Lower leg skin (tissue), 3 donors: ENCODE measurements around the gene TFEB.

Source experiments
- POLR2A ChIP-seq, 2 donors: fragments of 450-650 bp; IDR thresholded peaks; one replicate each; pipeline ENCODE4 v1.6.1; 2016 to 2017; ENCODE audit warnings: antibody characterized with exemption in 2 of 2, mild to moderate bottlenecking in 1 of 2, moderate library complexity in 1 of 2
- TF ChIP-seq, protein P1 (sequence below), 3 donors: fragments of 450-650 bp; IDR thresholded peaks; one replicate each; pipeline ENCODE4 v1.5.1; 2016; ENCODE audit warnings: antibody characterized with exemption in 3 of 3, mild to moderate bottlenecking in 3 of 3, moderate library complexity in 2 of 3

DNA sequence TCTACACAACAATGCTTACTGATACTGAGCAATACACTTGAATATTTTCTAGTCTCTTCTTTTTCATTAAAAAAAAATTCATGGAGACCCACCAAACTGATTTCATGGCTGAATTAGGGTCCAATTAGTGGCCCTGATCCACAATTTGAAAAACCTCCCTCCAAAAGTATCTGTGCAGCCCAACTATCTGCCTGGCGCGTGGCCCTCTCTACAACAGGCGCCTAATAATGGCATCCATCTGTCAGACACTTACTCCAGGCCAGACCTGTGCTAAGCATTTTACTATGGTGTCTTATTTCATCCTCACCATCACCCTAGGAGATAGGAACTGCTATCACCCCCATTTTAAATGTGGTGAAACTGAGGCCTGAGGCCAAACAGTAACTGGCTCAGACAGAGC, 14.0 kb downstream of the TFEB start:
- TF ChIP-seq POLR2A (IDR thresholded peaks at IDR 0.05) = no peak
- TF ChIP-seq, protein P1, sequence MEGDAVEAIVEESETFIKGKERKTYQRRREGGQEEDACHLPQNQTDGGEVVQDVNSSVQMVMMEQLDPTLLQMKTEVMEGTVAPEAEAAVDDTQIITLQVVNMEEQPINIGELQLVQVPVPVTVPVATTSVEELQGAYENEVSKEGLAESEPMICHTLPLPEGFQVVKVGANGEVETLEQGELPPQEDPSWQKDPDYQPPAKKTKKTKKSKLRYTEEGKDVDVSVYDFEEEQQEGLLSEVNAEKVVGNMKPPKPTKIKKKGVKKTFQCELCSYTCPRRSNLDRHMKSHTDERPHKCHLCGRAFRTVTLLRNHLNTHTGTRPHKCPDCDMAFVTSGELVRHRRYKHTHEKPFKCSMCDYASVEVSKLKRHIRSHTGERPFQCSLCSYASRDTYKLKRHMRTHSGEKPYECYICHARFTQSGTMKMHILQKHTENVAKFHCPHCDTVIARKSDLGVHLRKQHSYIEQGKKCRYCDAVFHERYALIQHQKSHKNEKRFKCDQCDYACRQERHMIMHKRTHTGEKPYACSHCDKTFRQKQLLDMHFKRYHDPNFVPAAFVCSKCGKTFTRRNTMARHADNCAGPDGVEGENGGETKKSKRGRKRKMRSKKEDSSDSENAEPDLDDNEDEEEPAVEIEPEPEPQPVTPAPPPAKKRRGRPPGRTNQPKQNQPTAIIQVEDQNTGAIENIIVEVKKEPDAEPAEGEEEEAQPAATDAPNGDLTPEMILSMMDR (IDR thresholded peaks at IDR 0.05) = no peak
